Common myeloid progenitor, CD34-positive (primary cell): ENCODE data around the gene EPHA5.

ENCODE experiments used
- CTCF ChIA-PET: fragments of 350-600 bp; sonication (Branson Sonifier 250); formaldehyde crosslinking; loops from one replicate; lab custom pipeline; 2021; ENCODE audit warnings: antibody characterized with exemption; lab: Charles Lee
- POLR2A ChIA-PET: fragments of 350-600 bp; sonication (Branson Sonifier 250); formaldehyde crosslinking; loops from one replicate; lab custom pipeline; 2021; ENCODE audit warnings: antibody characterized with exemption; lab: Charles Lee
- DNase-seq, 3 donors: peaks; one replicate each; pipeline versions ENCODE4 v3.0.0 to v3.0.0-alpha.2; 2013
- H3K27ac ChIP-seq, 2 experiments: 1 replicate in 1 of 2; 2 replicates in 1 of 2; pipeline ENCODE4 v1.7.0; 2013; ENCODE audit warnings: inconsistent platforms in 2 of 2, low read length in 2 of 2, mild to moderate bottlenecking in 2 of 2, low read depth in 1 of 2, moderate library complexity in 1 of 2; ENCODE audit not compliant: severe bottlenecking in 2 of 2, insufficient read depth in 1 of 2, poor library complexity in 1 of 2
- H3K27me3 ChIP-seq, 5 experiments: replicated peaks in 2 of 5; 1 replicate in 3 of 5; 2 replicates in 2 of 5; pipeline versions ENCODE4 v1.6.1 to v1.7.0; 2013; ENCODE audit warnings: low read length in 4 of 5, mild to moderate bottlenecking in 2 of 5, moderate library complexity in 2 of 5, inconsistent platforms in 1 of 5; ENCODE audit not compliant: insufficient read depth in 5 of 5, control insufficient read depth in 4 of 5
- H3K36me3 ChIP-seq, 4 experiments: 1 replicate in 2 of 4; 2 replicates in 2 of 4; pipeline versions ENCODE4 v1.6.1 to v1.7.0; 2013; ENCODE audit warnings: low read length in 3 of 4, control low read depth in 1 of 4, mild to moderate bottlenecking in 1 of 4; ENCODE audit not compliant: control insufficient read depth in 4 of 4, insufficient read depth in 4 of 4
- H3K4me1 ChIP-seq, 4 experiments: 1 replicate in 3 of 4; 2 replicates in 1 of 4; pipeline versions ENCODE4 v1.6.1 to v1.7.1; 2013; ENCODE audit warnings: low read length in 3 of 4, mild to moderate bottlenecking in 3 of 4, control low read depth in 1 of 4, inconsistent platforms in 1 of 4, moderate library complexity in 1 of 4; ENCODE audit not compliant: control insufficient read depth in 4 of 4, insufficient read depth in 4 of 4; ENCODE audit errors: control extremely low read depth in 1 of 4
- H3K4me3 ChIP-seq, 7 experiments: 1 replicate in 4 of 7; 2 replicates in 3 of 7; pipeline versions ENCODE4 v1.5.1 to v1.7.0; 2013; ENCODE audit warnings: mild to moderate bottlenecking in 7 of 7, low read length in 6 of 7, moderate library complexity in 6 of 7, inconsistent platforms in 2 of 7, low read depth in 2 of 7, control low read depth in 1 of 7; ENCODE audit not compliant: insufficient read depth in 4 of 7, control insufficient read depth in 1 of 7; ENCODE audit errors: extremely low read depth in 1 of 7
- H3K9me3 ChIP-seq, 5 experiments: 1 replicate in 4 of 5; 2 replicates in 1 of 5; pipeline versions ENCODE4 v1.6.1 to v1.7.1; 2013; ENCODE audit warnings: low read length in 4 of 5, mild to moderate bottlenecking in 2 of 5, inconsistent platforms in 1 of 5, low read depth in 1 of 5, moderate library complexity in 1 of 5; ENCODE audit not compliant: control insufficient read depth in 4 of 5, insufficient read depth in 2 of 5; ENCODE audit errors: control extremely low read depth in 1 of 5
- WGBS: methylation state at CpG from one replicate; pipeline ENCODE4 v1.1.5; 2013; ENCODE audit not compliant: insufficient coverage; 5-methylcytosine and 5-hydroxymethylcytosine counted together

The EPHA5 gene

DNA sequence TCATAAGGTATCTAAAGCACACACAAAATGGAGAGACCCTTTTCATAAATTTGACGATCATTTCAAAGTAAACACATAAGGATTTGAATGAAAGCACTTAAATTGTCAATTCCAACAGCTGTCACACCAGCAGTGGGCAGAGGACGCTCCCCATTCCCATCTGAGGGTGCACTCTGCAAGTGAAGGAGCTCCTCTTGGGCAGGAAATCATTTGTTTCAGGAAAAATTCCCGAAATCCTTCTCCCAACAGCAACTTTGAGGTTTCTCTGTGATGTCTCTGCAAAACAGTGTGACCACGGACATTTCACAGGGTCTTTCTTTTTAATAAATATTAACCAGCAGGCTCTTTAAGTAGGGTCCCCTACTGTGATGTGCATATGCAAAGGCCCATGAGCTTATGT is 111.0 kb downstream of the EPHA5 start:
- Histone ChIP-seq H3K4me1 (no peaks in the 10 kb centered on the region), H3K27me3 (no peaks in the 10 kb centered on the region), H3K27ac (no peak overlapping the region), H3K4me3 (no peak overlapping the region), H3K36me3 (no peaks in the 10 kb centered on the region), H3K9me3 (no peaks in the 10 kb centered on the region)
- 35% methylated on average over 3 of the region's 4 CpGs for WGBS
- CTCF ChIA-PET, result no interaction called here
- DNase-seq, result no peak
- POLR2A ChIA-PET, result no interaction called here

DNA sequence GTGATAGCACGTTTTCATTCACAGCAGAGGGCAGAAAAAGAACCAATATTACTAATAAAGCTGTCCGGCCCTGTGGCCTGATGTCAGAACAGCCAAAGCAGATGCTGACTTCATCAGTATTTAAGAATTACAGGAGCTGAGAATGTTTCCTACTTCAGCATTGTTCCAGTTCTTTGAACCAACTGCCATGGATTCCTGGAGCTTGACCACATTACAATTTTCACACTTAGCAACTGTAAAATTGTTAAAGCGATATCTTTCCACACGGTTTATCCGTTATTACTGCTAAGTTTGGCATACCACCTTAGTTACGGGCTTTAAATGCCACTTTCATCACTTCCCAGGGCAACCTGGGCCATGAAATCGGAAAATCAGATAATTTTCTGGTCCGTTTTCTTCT is 118.2 kb downstream of the EPHA5 start:
- WGBS, result 89% methylated on average over 8 of the region's 8 CpGs
- no peak overlapping the region for H3K27ac ChIP-seq
- ChIA-PET POLR2A (no interaction called here), CTCF (no interaction called here)
- H3K4me1 ChIP-seq, result no peaks in the 10 kb centered on the region
- no peak overlapping the region for H3K4me3 ChIP-seq
- H3K9me3 ChIP-seq, result no peaks in the 10 kb centered on the region
- H3K27me3 ChIP-seq, result no peaks in the 10 kb centered on the region
- no peak for DNase-seq
- no peaks in the 10 kb centered on the region for H3K36me3 ChIP-seq

DNA sequence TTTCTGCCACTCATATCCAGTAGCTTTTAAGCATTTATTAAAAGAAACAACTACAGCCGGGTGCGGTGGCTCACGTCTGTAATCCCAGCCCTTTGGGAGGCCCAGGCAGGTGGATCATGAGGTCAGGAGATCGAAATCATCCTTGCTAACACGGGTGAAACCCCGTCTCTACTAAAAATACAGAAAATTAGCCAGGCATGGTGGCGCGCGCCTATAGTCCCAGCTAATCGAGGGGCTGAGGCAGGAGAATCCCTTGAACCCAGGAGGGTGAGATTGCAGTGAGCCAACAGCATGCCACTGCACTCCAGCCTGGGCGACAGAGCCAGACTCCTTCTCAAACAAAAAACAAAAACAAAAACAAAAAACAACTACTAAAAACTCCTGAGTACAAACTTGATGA is 119.8 kb downstream of the EPHA5 start:
- no peaks in the 10 kb centered on the region for H3K4me1 ChIP-seq
- DNase-seq, result no peak
- no peaks in the 10 kb centered on the region for H3K9me3 ChIP-seq
- H3K27ac ChIP-seq, result no peak overlapping the region
- CTCF ChIA-PET, result no interaction called here
- no peak overlapping the region for H3K4me3 ChIP-seq
- POLR2A ChIA-PET, result no interaction called here
- H3K36me3 ChIP-seq, result no peaks in the 10 kb centered on the region
- no peaks in the 10 kb centered on the region for H3K27me3 ChIP-seq
- WGBS, result 95% methylated on average over 10 of the region's 11 CpGs

DNA sequence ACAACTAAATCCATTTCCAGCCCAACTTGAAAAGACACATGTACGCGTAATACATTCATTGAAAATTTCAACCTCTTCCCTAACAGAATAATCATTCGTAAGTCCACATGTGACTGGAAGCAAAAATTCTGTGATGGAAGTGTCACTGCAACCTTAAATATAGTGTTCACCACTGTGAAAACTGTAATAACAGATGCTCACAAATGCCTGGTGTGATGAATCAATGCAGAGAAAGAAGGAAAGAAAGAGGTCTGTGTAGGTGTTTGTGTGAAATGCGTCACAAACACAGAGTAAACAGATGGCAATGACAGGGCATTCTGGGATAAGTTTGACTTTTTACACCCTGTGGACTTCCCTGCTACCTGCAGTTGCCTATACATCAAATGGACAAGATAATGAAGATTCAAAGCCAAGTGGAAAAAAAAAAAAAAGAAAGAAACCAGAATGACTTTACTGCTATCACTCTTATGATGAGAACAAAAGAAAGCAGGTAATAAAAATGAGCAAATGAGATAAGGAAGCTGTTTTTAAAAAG is 123.3 kb downstream of the EPHA5 start:
- no peak for DNase-seq
- POLR2A ChIA-PET, result no interaction called here
- Histone ChIP-seq H3K4me3 (no peak overlapping the region), H3K4me1 (no peaks in the 10 kb centered on the region), H3K36me3 (no peaks in the 10 kb centered on the region), H3K27me3 (no peaks in the 10 kb centered on the region), H3K9me3 (no peaks in the 10 kb centered on the region), H3K27ac (no peak overlapping the region)
- CTCF ChIA-PET, result no interaction called here
- whole genome bisulfite sequencing, result no CpG with 5 or more reads among the region's 4 CpGs

DNA sequence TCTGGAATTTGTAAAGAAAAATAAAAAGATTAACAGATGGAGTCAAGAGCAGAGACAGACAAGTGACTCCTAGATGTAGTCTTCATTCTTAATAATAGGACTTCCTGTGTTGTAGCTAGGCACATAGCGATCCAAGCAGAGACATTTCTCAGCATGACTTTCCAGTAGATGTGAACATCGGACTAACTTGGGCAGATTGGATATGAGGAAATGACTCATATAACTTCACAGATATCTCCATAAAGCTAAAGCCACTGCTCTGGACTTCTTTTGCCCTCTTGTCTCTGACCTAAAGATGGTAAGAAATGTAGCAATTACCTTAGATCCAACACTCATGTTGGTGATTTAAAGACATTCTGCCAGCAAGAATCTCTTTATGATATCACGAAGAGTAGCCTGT is 131.7 kb downstream of the EPHA5 start:
- no CpG with 5 or more reads among the region's 3 CpGs for WGBS
- Histone ChIP-seq H3K27me3 (no peaks in the 10 kb centered on the region), H3K36me3 (no peaks in the 10 kb centered on the region), H3K4me1 (no peaks in the 10 kb centered on the region), H3K9me3 (no peaks in the 10 kb centered on the region), H3K4me3 (no peak overlapping the region), H3K27ac (no peak overlapping the region)
- no peak for DNase-seq
- ChIA-PET CTCF (no interaction called here), POLR2A (no interaction called here)

DNA sequence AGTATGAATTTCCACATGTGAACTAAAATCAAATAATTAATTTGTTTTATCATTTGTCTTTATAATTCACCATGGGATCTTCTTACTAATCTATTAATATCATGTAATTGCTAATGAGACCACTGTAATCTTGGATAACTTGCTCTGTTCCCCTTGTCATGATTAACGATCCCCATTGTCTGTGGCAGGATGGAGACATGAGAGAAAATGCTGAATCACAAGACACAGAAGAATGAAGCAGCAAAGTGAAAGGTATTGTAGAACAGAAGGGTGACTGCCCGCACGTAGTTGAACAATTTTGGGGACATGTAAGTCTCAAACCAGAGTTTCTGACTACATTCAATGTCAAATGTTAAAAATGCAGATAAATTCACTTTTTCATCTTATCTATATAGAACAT is 135.2 kb downstream of the EPHA5 start:
- 40% methylated on average over 1 of the region's 3 CpGs for WGBS
- no peak for DNase-seq
- H3K27me3 ChIP-seq, result no peaks in the 10 kb centered on the region
- no peak overlapping the region for H3K27ac ChIP-seq
- CTCF ChIA-PET, result no interaction called here
- no peaks in the 10 kb centered on the region for H3K36me3 ChIP-seq
- POLR2A ChIA-PET, result no interaction called here
- no peaks in the 10 kb centered on the region for H3K9me3 ChIP-seq
- no peak overlapping the region for H3K4me3 ChIP-seq
- H3K4me1 ChIP-seq, result no peaks in the 10 kb centered on the region

DNA sequence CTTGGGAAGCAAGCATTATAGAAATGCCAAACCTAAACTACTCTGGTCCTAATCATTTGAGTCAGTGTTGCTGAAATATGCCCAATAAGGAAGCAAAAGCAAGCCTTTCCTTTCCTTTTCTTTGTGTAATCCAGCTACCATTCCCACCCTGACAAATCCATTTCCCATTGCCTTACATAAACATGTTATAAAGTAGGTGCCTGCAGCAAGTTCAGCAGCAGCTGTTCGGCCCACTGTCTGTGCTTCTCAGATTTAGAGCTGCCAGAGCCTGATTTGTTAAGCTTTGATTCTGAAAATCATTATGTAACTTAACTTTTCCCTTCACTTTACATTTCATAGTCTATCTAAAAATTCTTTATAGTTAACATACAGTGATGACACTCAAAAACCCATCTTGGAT is 148.6 kb downstream of the EPHA5 start:
- Histone ChIP-seq H3K4me1 (no peaks in the 10 kb centered on the region), H3K4me3 (no peak overlapping the region), H3K27me3 (no peaks in the 10 kb centered on the region), H3K36me3 (no peaks in the 10 kb centered on the region), H3K27ac (no peak overlapping the region), H3K9me3 (no peaks in the 10 kb centered on the region)
- ChIA-PET CTCF (no interaction called here), POLR2A (no interaction called here)
- 38% methylated on average over 1 of the region's 1 CpG for WGBS
- DNase-seq, result no peak
